Astrocyte of the cerebellum (primary cell): ENCODE data around the gene STRA6.
A peak's percentile ranks its signal among the peaks of the same experiment; 100 is the strongest.

Experiments
- DNase-seq: peaks from one replicate; pipeline ENCODE4 v3.0.0-alpha.2; 2011; ENCODE audit warnings: low read depth
- H3K4me3 ChIP-seq: 2 replicates; pipeline ENCODE4 v1.5.1; 2011; ENCODE audit warnings: mild to moderate bottlenecking, low read depth, low read length, moderate library complexity
- CTCF ChIP-seq: IDR thresholded peaks from 2 replicates; pipeline ENCODE4 v1.5.1; 2012; ENCODE audit warnings: low read length, low read depth, moderate library complexity, mild to moderate bottlenecking; ENCODE audit errors: missing control alignments
- in situ Hi-C: cut with HindIII; loops from 2 replicates; pipeline ENCODE4 v1.10.0; 2017; ENCODE audit warnings: low sequenced_read_pairs

The STRA6 gene

GRCh38 chr15:74193905-74194304 lies 8.7 kb downstream of the STRA6 start:
- DNase-seq: no peak
- H3K4me3 ChIP-seq: no peak overlapping the region
- no peak for TF ChIP-seq CTCF
- in situ Hi-C loops: no loop called here

DNA sequence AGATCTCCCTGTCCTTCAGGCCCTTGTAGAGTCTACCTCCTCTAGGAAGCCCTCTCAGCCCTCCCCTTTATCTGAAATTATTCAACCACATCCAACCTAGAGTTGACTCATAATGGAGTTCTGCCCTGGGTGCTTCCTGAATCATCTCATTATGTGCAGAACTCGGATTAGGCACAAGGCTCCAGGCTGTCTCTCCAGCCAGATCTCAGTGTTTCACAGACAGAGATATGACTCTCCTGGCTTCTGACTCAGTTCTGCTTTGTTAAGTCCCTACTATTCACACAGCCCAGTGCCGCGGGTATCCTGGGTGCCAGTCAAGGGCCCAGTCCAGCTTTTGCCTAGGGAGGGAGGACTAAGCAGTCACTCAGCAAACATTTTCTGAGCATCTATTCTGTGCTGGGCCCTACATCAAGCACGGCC lies 9.3 kb downstream of the STRA6 start:
- in situ Hi-C loops: no loop called here
- H3K4me3 ChIP-seq: no peak overlapping the region
- no peak for TF ChIP-seq CTCF
- peak; percentile 66 for DNase-seq

GRCh38 chr15:74192751-74193150 lies 9.8 kb downstream of the STRA6 start:
- no peak for DNase-seq
- TF ChIP-seq CTCF: no peak
- in situ Hi-C loops: no loop called here
- no peak overlapping the region for H3K4me3 ChIP-seq

DNA sequence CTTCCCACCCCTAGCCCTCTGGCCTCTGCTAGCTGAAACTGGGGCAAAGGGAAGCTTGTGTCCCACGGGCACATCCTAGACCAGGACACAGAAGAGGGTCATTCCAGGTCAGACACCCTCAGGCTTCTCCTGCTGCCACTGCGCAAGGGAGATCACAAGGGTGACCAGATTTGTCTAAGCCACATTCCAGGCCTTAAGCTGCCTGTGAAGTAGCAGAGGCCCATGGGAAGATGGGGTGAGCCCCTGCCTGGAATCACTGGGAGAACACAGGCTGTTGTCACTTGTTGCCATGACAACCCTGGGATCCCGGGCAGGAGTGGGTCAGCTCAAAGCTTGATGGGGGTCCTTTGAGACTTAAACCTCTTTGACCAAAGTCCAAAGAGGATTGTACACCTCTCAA lies 10.8 kb downstream of the STRA6 start:
- TF ChIP-seq CTCF: no peak
- no peak overlapping the region for H3K4me3 ChIP-seq
- in situ Hi-C loops: no loop called here
- no peak for DNase-seq

DNA sequence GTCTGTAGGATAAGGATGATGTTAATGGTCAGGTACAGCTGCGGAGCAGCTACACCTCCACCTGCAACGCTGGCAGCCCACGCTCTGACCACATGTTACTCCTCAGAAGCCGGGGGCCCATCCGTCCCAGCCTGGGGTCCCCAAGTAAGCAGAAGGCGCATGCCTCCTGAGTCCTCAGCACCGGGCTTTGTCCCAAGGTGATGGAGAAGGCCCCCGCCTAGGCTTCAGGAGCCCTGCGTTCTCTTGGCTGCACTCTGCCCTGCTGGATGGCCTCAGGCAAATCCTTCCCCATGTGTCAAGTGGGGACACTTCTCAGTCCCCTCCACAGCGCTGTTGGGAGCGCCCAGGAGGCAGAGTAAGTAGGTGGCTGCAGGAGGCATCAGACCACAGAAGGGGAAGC lies 14.4 kb downstream of the STRA6 start:
- H3K4me3 ChIP-seq: no peak overlapping the region
- no peak for DNase-seq
- in situ Hi-C loops: no loop called here
- no peak for TF ChIP-seq CTCF

DNA sequence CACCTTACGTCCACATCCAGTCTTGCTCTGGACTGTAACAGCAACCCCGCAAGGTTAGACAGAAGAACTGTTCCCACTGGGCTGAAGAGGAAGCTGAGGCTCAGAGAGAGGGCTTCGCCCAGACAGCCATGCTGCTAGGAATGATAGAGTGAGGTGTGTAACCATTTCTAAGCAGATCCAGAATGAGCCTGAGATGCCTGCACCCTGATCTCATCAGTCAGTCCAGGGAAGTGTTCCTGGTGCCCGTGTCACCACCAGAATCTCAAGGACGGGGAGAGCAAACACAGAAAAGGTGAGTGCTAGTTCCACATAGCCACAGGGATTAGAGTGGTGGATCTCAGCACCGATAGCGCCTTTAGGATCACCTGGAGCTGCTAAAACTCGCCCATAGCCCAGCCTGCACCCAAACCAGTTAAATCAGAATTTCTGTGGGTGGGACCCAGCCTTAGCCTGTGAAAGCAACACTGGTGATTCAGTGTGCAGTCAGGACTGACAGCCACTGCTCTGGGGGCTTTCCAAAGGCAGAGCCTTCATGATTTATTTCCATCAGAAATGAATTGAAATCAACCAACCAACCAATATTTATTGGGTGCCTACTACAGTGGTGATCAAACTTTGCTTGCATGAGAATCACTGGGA lies 16.8 kb downstream of the STRA6 start:
- DNase-seq: no peak
- in situ Hi-C loops: no loop called here
- no peak for TF ChIP-seq CTCF
- no peak overlapping the region for H3K4me3 ChIP-seq
